Measurements from ENCODE around the gene CCDC169.
A peak's percentile ranks its signal among the peaks of the same experiment; 100 is the strongest.
"Not testable (repeated sequence)": the region's sequence is repeated elsewhere in the genome, so short reads cannot be mapped to it uniquely, and the experiment has no call there.

CCDC169 gene

DNA sequence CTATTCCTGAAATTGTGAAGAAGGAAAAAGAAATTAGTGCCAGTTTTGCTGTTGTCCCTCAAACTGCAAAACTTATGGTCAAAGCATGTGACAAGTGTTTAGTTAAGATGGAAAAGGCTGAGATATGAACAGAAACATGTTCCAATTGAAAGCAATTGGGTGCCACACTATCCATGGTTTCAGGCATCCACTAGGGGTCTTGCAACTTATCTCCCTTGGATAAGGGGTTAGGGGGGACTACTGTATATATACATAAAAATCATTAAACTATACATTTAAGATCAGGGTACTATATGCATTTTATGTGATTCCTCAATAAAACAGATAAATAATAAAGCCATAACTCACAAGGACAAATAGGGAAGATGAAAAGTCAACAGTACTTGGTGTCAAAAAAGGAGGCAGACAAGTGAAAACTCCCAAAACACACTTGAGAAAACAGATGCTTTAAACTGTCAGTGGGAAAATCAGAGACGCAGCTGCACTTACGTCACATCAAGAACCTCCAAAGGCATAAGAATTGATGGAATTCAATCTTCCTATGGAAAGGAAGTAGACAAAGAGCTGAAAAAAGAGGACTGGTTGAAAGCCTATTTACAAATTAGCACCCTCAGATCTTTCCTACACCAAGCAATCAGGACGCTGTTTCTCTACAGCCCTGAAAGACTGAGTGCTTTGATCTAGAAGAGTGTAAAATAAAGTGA is 40.5 kb upstream of the CCDC169 start:
- H3K79me2 ChIP-seq (ENCODE audit: insufficient read depth, low read length) = peaks cover 58% of the 10 kb centered on the region
- no peaks in the 10 kb centered on the region for H3K36me3 ChIP-seq (ENCODE audit: insufficient read depth, low read length)
- H3K9me2 ChIP-seq (replicated peaks; ENCODE audit: low read depth, low read length) = no peaks in the 10 kb centered on the region
- peaks cover 6% of the 10 kb centered on the region for H4K20me1 ChIP-seq (ENCODE audit: insufficient read depth, low read length, poor library complexity, severe bottlenecking)
- no peaks in the 10 kb centered on the region for H3K9me3 ChIP-seq (ENCODE audit: insufficient read depth, low read depth, low read length)
- no peak overlapping the region for H3K4me2 ChIP-seq (ENCODE audit: low read depth, low read length, poor library complexity, severe bottlenecking)
- H3F3A ChIP-seq (ENCODE audit: low read depth) = no peaks in the 10 kb centered on the region
- TF ChIP-seq CTCF (conservative IDR thresholded peaks at IDR 0.05; ENCODE audit: low read length) = peak; percentile 34
- no peak for TF ChIP-seq EZH2phosphoT487 (IDR thresholded peaks at IDR 0.05; ENCODE audit: borderline replicate concordance)
- H3K4me1 ChIP-seq (ENCODE audit: insufficient read depth, low read length, poor library complexity, severe bottlenecking) = peaks cover 5% of the 10 kb centered on the region
- no peaks in the 10 kb centered on the region for H3K27me3 ChIP-seq (ENCODE audit: insufficient read depth, low read length, poor library complexity, severe bottlenecking)
- H3K4me3 ChIP-seq (ENCODE audit: low read length, poor library complexity, severe bottlenecking) = no peak overlapping the region
- no peak overlapping the region for H2AFZ ChIP-seq (ENCODE audit: low read length)
- H3K9ac ChIP-seq (ENCODE audit: low read depth, low read length, poor library complexity, severe bottlenecking) = no peak overlapping the region

DNA sequence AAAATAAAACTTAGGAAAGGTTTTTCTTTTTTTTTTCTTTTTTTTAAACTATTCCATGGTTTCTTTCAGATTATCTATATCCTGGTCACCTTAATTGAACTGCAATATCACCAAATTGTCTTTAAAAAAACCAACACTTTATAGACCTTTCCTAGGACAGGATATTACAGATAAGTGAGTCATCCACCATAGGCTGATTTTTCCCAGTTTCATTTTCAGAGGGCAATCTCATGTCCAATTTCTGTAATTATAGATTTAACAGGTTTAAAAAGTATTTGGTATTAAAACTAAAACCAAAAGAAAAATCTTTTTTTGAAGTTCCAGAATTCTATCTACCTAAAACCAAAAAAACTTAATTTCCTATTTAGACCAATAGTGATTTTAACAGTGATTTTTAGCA is 35.4 kb upstream of the CCDC169 start:
- peaks cover 28% of the 10 kb centered on the region; the same call in 1 of the 2 replicates for H3K36me3 ChIP-seq (ENCODE audit: insufficient read depth, low read length)
- H2AFZ ChIP-seq (ENCODE audit: low read length) = no peak overlapping the region
- peaks cover 33% of the 10 kb centered on the region; the same call in 1 of the 2 replicates for H3K79me2 ChIP-seq (ENCODE audit: insufficient read depth, low read length)
- no peaks in the 10 kb centered on the region for H3K27me3 ChIP-seq (ENCODE audit: insufficient read depth, low read length, poor library complexity, severe bottlenecking)
- peaks cover 9% of the 10 kb centered on the region for H4K20me1 ChIP-seq (ENCODE audit: insufficient read depth, low read length, poor library complexity, severe bottlenecking)
- H3K9me2 ChIP-seq (replicated peaks; ENCODE audit: low read depth, low read length) = no peaks in the 10 kb centered on the region
- peaks cover 5% of the 10 kb centered on the region for H3K4me1 ChIP-seq (ENCODE audit: insufficient read depth, low read length, poor library complexity, severe bottlenecking)
- no peak overlapping the region for H3K4me2 ChIP-seq (ENCODE audit: low read depth, low read length, poor library complexity, severe bottlenecking)
- no peak overlapping the region for H3K4me3 ChIP-seq (ENCODE audit: low read length, poor library complexity, severe bottlenecking)
- H3K9ac ChIP-seq (ENCODE audit: low read depth, low read length, poor library complexity, severe bottlenecking) = no peak overlapping the region
- no peak for TF ChIP-seq CTCF (conservative IDR thresholded peaks at IDR 0.05; ENCODE audit: low read length)
- no peak for TF ChIP-seq EZH2phosphoT487 (IDR thresholded peaks at IDR 0.05; ENCODE audit: borderline replicate concordance)
- no peaks in the 10 kb centered on the region for H3F3A ChIP-seq (ENCODE audit: low read depth)
- no peaks in the 10 kb centered on the region for H3K9me3 ChIP-seq (ENCODE audit: insufficient read depth, low read depth, low read length)

DNA sequence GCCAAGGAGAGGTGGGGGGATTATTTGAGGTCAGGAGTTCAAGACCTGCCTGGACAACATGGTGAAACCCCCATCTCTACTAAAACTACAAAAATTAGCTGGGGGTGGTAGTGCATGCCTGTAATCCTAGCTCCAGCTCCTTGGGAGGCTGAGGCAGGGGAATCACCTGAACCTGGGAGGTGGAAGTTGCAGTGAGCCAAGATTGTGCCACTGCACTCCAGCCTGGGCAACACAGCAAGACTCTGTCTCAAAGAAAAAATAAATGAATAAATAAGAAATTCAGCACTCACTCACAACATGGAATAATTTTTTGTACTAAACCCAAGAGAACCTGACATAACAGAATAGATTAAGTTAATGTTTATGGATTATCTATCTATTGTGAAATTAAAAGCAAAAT is 34.6 kb upstream of the CCDC169 start:
- H2AFZ ChIP-seq (ENCODE audit: low read length); H3K9me2 ChIP-seq (replicated peaks; ENCODE audit: low read depth, low read length); H3K4me1 ChIP-seq (ENCODE audit: insufficient read depth, low read length, poor library complexity, severe bottlenecking); H4K20me1 ChIP-seq (ENCODE audit: insufficient read depth, low read length, poor library complexity, severe bottlenecking); H3F3A ChIP-seq (ENCODE audit: low read depth); H3K4me2 ChIP-seq (ENCODE audit: low read depth, low read length, poor library complexity, severe bottlenecking); H3K27me3 ChIP-seq (ENCODE audit: insufficient read depth, low read length, poor library complexity, severe bottlenecking); H3K9me3 ChIP-seq (ENCODE audit: insufficient read depth, low read depth, low read length); H3K9ac ChIP-seq (ENCODE audit: low read depth, low read length, poor library complexity, severe bottlenecking); H3K4me3 ChIP-seq (ENCODE audit: low read length, poor library complexity, severe bottlenecking): not testable (repeated sequence)
- peaks cover 28% of the 10 kb centered on the region; the same call in 1 of the 2 replicates for H3K36me3 ChIP-seq (ENCODE audit: insufficient read depth, low read length)
- peaks cover 28% of the 10 kb centered on the region; the same call in 1 of the 2 replicates for H3K79me2 ChIP-seq (ENCODE audit: insufficient read depth, low read length)

- Histone ChIP-seq H3K9me3 (ENCODE audit: insufficient read depth, low read depth, low read length) (no peaks in the 10 kb centered on the region), H3F3A (ENCODE audit: low read depth) (no peaks in the 10 kb centered on the region), H3K9me2 (replicated peaks; ENCODE audit: low read depth, low read length) (no peaks in the 10 kb centered on the region), H3K79me2 (ENCODE audit: insufficient read depth, low read length) (peaks cover 19% of the 10 kb centered on the region; the same call in 1 of the 2 replicates), H3K4me3 (ENCODE audit: low read length, poor library complexity, severe bottlenecking) (no peak overlapping the region), H4K20me1 (ENCODE audit: insufficient read depth, low read length, poor library complexity, severe bottlenecking) (peaks cover 6% of the 10 kb centered on the region), H3K27me3 (ENCODE audit: insufficient read depth, low read length, poor library complexity, severe bottlenecking) (no peaks in the 10 kb centered on the region), H3K9ac (ENCODE audit: low read depth, low read length, poor library complexity, severe bottlenecking) (no peak overlapping the region), H3K4me2 (ENCODE audit: low read depth, low read length, poor library complexity, severe bottlenecking) (no peak overlapping the region), H3K4me1 (ENCODE audit: insufficient read depth, low read length, poor library complexity, severe bottlenecking) (peaks cover 3% of the 10 kb centered on the region), H2AFZ (ENCODE audit: low read length) (no peak overlapping the region), H3K36me3 (ENCODE audit: insufficient read depth, low read length) (peaks cover 32% of the 10 kb centered on the region; the same call in 1 of the 2 replicates)
- no peak for TF ChIP-seq EZH2phosphoT487 (IDR thresholded peaks at IDR 0.05; ENCODE audit: borderline replicate concordance)
- TF ChIP-seq CTCF (conservative IDR thresholded peaks at IDR 0.05; ENCODE audit: low read length) = no peak
These were observed 33.7 kb upstream of the CCDC169 start for GRCh38 chr13:36331280-36331679.

All from Loucy (cell line).